IMR-90 (cell line): Measurements from ENCODE around the gene MYOC. TPM values are rescaled to one million over a fixed set of nuclear protein-coding genes. Genes with fewer than 3 reads are reported as not detected.

Experiments
- ATAC-seq: fragments of 200-7000 bp; cut with Tn5 transposase; 2 replicates; pipeline ENCODE4 v1.9.1; 2020; ENCODE audit warnings: low read depth, mild to moderate bottlenecking, moderate library complexity
- BruUV-seq: library from RNA; stranded (reverse); fragments of 400-500 nt; replicated peaks from 2 replicates; lab custom pipeline; 2021; lab: Mats Ljungman, UMichigan
- CTCF ChIA-PET: fragments of 300-600 bp; formaldehyde crosslinking; extraction: SDS; loops from one replicate; lab custom pipeline; 2021; ENCODE audit warnings: antibody characterized with exemption; lab: Yijun Ruan, JAX
- POLR2A ChIA-PET: fragments of 300-600 bp; sonication (Branson Sonifier 250); formaldehyde crosslinking; loops from one replicate; lab custom pipeline; 2022; ENCODE audit warnings: antibody characterized with exemption; ENCODE audit not compliant: unreplicated experiment; lab: Charles Lee
- DNase-seq: peaks from one replicate; pipeline ENCODE4 v3.0.0; 2013
- H2AFZ ChIP-seq: replicated peaks from 2 replicates; pipeline ENCODE3; 2013; ENCODE audit warnings: low read length, mild to moderate bottlenecking; ENCODE audit not compliant: poor library complexity
- H2AK5ac ChIP-seq: 2 replicates; pipeline ENCODE4 v1.6.1; 2013; ENCODE audit warnings: low read depth, low read length, inconsistent platforms
- H2AK9ac ChIP-seq: replicated peaks from 2 replicates; pipeline ENCODE3; 2013; ENCODE audit warnings: mild to moderate bottlenecking, low read depth, low read length, moderate library complexity; ENCODE audit not compliant: poor library complexity
- H2BK120ac ChIP-seq: 2 replicates; pipeline ENCODE4 v1.6.1; 2013; ENCODE audit warnings: low read depth, low read length, inconsistent platforms
- H2BK15ac ChIP-seq: 3 replicates; pipeline ENCODE4 v1.6.1; 2013; ENCODE audit warnings: low read depth, low read length, inconsistent platforms
- H2BK20ac ChIP-seq: 2 replicates; pipeline ENCODE4 v1.6.1; 2013; ENCODE audit warnings: low read depth, mild to moderate bottlenecking, inconsistent platforms, low read length, moderate library complexity
- H2BK5ac ChIP-seq: 2 replicates; pipeline ENCODE4 v1.6.1; 2013; ENCODE audit warnings: mild to moderate bottlenecking, low read depth, low read length, inconsistent platforms; ENCODE audit not compliant: poor library complexity, severe bottlenecking
- H3K14ac ChIP-seq: replicated peaks from 2 replicates; pipeline ENCODE4 v1.6.1; 2013; ENCODE audit warnings: low read depth, low read length, inconsistent platforms
- H3K18ac ChIP-seq: 2 replicates; pipeline ENCODE4 v1.6.1; 2013; ENCODE audit warnings: low read depth, low read length, control low read depth
- H3K23ac ChIP-seq: 2 replicates; pipeline ENCODE4 v1.6.1; 2013; ENCODE audit warnings: low read depth, low read length, inconsistent platforms
- H3K27ac ChIP-seq: 2 replicates; pipeline ENCODE4 v1.5.1; 2013; ENCODE audit warnings: mild to moderate bottlenecking, control low read depth, low read length; ENCODE audit not compliant: insufficient read depth
- H3K27me3 ChIP-seq: 2 replicates; pipeline ENCODE4 v1.6.1; 2013; ENCODE audit warnings: low read length; ENCODE audit not compliant: control insufficient read depth, insufficient read depth
- H3K36me3 ChIP-seq: 2 replicates; pipeline ENCODE4 v1.6.1; 2013; ENCODE audit warnings: low read length, mixed read lengths; ENCODE audit not compliant: control insufficient read depth, insufficient read depth
- H3K4ac ChIP-seq: 2 replicates; pipeline ENCODE4 v1.6.1; 2013; ENCODE audit warnings: low read depth, low read length, inconsistent platforms
- H3K4me1 ChIP-seq: 2 replicates; pipeline ENCODE4 v1.6.1; 2013; ENCODE audit warnings: low read length, mixed read lengths; ENCODE audit not compliant: control insufficient read depth, insufficient read depth
- H3K4me2 ChIP-seq: 2 replicates; pipeline ENCODE4 v1.6.1; 2013; ENCODE audit warnings: low read depth, mild to moderate bottlenecking, control low read depth, low read length, moderate library complexity
- H3K4me3 ChIP-seq: 2 replicates; pipeline ENCODE4 v1.5.1; 2013; ENCODE audit warnings: low read depth, mild to moderate bottlenecking, control low read depth, low read length, moderate library complexity; ENCODE audit not compliant: insufficient read depth
- H3K56ac ChIP-seq: 2 replicates; pipeline ENCODE4 v1.6.1; 2013; ENCODE audit warnings: low read length, inconsistent platforms; ENCODE audit not compliant: insufficient read depth; ENCODE audit errors: extremely low read depth
- H3K79me1 ChIP-seq, 2 experiments: 2 replicates each; pipeline ENCODE4 v1.6.1; 2013; ENCODE audit warnings: low read length in 2 of 2, inconsistent platforms in 1 of 2, low read depth in 1 of 2
- H3K9ac ChIP-seq: 2 replicates; pipeline ENCODE4 v1.6.1; 2013; ENCODE audit warnings: low read depth, low read length, control low read depth
- H3K9me1 ChIP-seq: 2 replicates; pipeline ENCODE4 v1.6.1; 2013; ENCODE audit warnings: low read length, inconsistent platforms; ENCODE audit not compliant: insufficient read depth
- H3K9me3 ChIP-seq: 2 replicates; pipeline ENCODE4 v1.6.1; 2013; ENCODE audit warnings: low read length; ENCODE audit not compliant: control insufficient read depth, insufficient read depth
- H4K20me1 ChIP-seq: 2 replicates; pipeline ENCODE4 v1.6.1; 2013; ENCODE audit warnings: low read length, inconsistent platforms; ENCODE audit not compliant: insufficient read depth
- H4K5ac ChIP-seq: 2 replicates; pipeline ENCODE4 v1.6.1; 2013; ENCODE audit warnings: mild to moderate bottlenecking, low read depth, low read length, control low read depth
- H4K8ac ChIP-seq, 2 experiments: 2 replicates each; pipeline ENCODE4 v1.6.1; 2013; ENCODE audit warnings: low read depth in 2 of 2, low read length in 2 of 2, control low read depth in 1 of 2, inconsistent platforms in 1 of 2
- H4K91ac ChIP-seq: 2 replicates; pipeline ENCODE4 v1.6.1; 2013; ENCODE audit warnings: low read depth, low read length, inconsistent platforms; ENCODE audit not compliant: insufficient read depth
- BHLHE40 ChIP-seq: fragments of 150-350 bp; IDR thresholded peaks from 2 replicates; pipeline ENCODE4 v1.6.1; 2016; ENCODE audit warnings: mild to moderate bottlenecking, low read depth, low read length
- CEBPB ChIP-seq: IDR thresholded peaks from 2 replicates; pipeline ENCODE4 v1.6.1; 2012; ENCODE audit warnings: low read depth, low read length, improper control_type of control experiment
- CTCF ChIP-seq: conservative IDR thresholded peaks from 2 replicates; pipeline ENCODE4 v1.5.1; 2012; ENCODE audit warnings: mild to moderate bottlenecking, low read depth, low read length, improper control_type of control experiment
- ELK1 ChIP-seq: fragments of 150-350 bp; IDR thresholded peaks from 2 replicates; pipeline ENCODE4 v1.6.1; 2016; ENCODE audit warnings: low read depth, mild to moderate bottlenecking, low read length, moderate library complexity, borderline replicate concordance
- NFE2L2 ChIP-seq: fragments of 150-350 bp; IDR thresholded peaks from 2 replicates; pipeline ENCODE4 v1.6.1; 2016; ENCODE audit warnings: low read depth, mild to moderate bottlenecking, low read length
- RAD21 ChIP-seq: IDR thresholded peaks from 2 replicates; pipeline ENCODE4 v1.6.1; 2012; ENCODE audit warnings: low read length, improper control_type of control experiment
- RCOR1 ChIP-seq: IDR thresholded peaks from 2 replicates; pipeline ENCODE4 v1.6.1; 2012; ENCODE audit warnings: mild to moderate bottlenecking, low read length, improper control_type of control experiment; ENCODE audit not compliant: insufficient replicate concordance
- SMC3 ChIP-seq: fragments of 150-350 bp; IDR thresholded peaks from 2 replicates; pipeline ENCODE4 v1.6.1; 2016; ENCODE audit warnings: low read depth, mild to moderate bottlenecking, antibody characterized with exemption, low read length, moderate library complexity
- USF2 ChIP-seq: fragments of 150-350 bp; IDR thresholded peaks from 2 replicates; pipeline ENCODE4 v1.6.1; 2017; ENCODE audit warnings: mild to moderate bottlenecking, antibody characterized with exemption, low read length, low read depth
- WGBS, 2 experiments: methylation state at CpG; one replicate each; pipeline versions ENCODE4 v1.1.5 to v1.1.7; 2013; ENCODE audit warnings: missing lambda C conversion rate in 2 of 2; ENCODE audit not compliant: insufficient read length in 1 of 2; ENCODE audit errors: extremely low coverage in 2 of 2; 5-methylcytosine and 5-hydroxymethylcytosine counted together
- dilution Hi-C: fragments of 300-500 bp; cut with HindIII; formaldehyde crosslinking; loops from one replicate; pipeline ENCODE4 v1.14.3; 2018; ENCODE audit warnings: low sequenced_read_pairs; ENCODE audit not compliant: unreplicated experiment
- in situ Hi-C: fragments of 300-500 bp; cut with MboI; formaldehyde crosslinking; loops from 3 replicates; pipeline ENCODE4 v1.14.3; 2019; ENCODE audit warnings: low sequenced_read_pairs, inconsistent platforms, mixed read lengths
- intact Hi-C: fragments of 100-400 bp; cut with micrococcal nuclease; formaldehyde crosslinking; loops from 2 replicates; pipeline ENCODE4 v1.10.0; 2022
- polyA plus RNA-seq, 3 experiments: library from polyadenylated mRNA; depleted of rRNA; stranded (reverse); fragments of >200 nt; gene quantifications; 2 replicates each; pipeline ENCODE4 v1.2.3, GENCODE V29; 2012; ENCODE audit warnings: low replicate concordance in 1 of 3
- total RNA-seq: library from RNA; depleted of rRNA; stranded (reverse); fragments of >200 nt; gene quantifications from 2 replicates; pipeline ENCODE4 v1.2.3, GENCODE V29; 2012

MYOC gene
- total and polyA plus RNA-seq, 2 of the 4 experiments (the other 2 are of a cell fraction): not detected

- no CpG with 5 or more reads among the region's 1 CpG for WGBS, 2 experiments
- Histone ChIP-seq H2AK9ac (no peak overlapping the region), H3K23ac (no peak overlapping the region), H3K9ac (no peak overlapping the region), H3K56ac (no peak overlapping the region), H3K4ac (no peak overlapping the region), H3K9me1 (no peaks in the 10 kb centered on the region; the same call in 1 of the 2 replicates), H3K18ac (no peak overlapping the region), H3K79me1 (peaks cover 0 to 3% of the 10 kb centered on the region in 2 experiments; a peak in 1 of 4 replicates), H3K4me2 (no peak overlapping the region), H2BK5ac (no peak overlapping the region), H2AK5ac (no peak overlapping the region), H3K4me3 (no peak overlapping the region), H4K20me1 (no peaks in the 10 kb centered on the region), H2AFZ (no peak overlapping the region), H4K5ac (no peak overlapping the region), H3K9me3 (no peaks in the 10 kb centered on the region), H3K27ac (no peak overlapping the region), H4K8ac (no peak overlapping the region), H3K27me3 (no peaks in the 10 kb centered on the region), H3K14ac (no peak overlapping the region), H3K4me1 (peaks cover 3% of the 10 kb centered on the region), H3K36me3 (peaks cover 8% of the 10 kb centered on the region), H2BK15ac (no peak overlapping the region), H4K91ac (no peak overlapping the region), H2BK20ac (no peak overlapping the region), H2BK120ac (no peak overlapping the region)
- intact Hi-C loops: no loop called here
- POLR2A ChIA-PET: no interaction called here
- CTCF ChIA-PET: interaction anchor here (1.0 kb wide), 1 partner anchor 22 kb away, joined by 3 read pairs; no protein-coding TSS in a partner anchor
- DNase-seq (no peak), ATAC-seq (no peak)
- TF ChIP-seq NFE2L2 (no peak), USF2 (no peak), ELK1 (no peak), RCOR1 (no peak), BHLHE40 (no peak), SMC3 (no peak), CTCF (no peak), RAD21 (no peak), CEBPB (no peak)
- in situ Hi-C loops: no loop called here
- BruUV-seq: no TSS peak
- dilution Hi-C loops: no loop called here
These were observed 55.3 kb downstream of the MYOC start for GRCh38 chr1:171597203-171597602.
